Natural killer cell (primary cell): ENCODE measurements around the gene SLC6A4. TPM values are rescaled to one million over a fixed set of nuclear protein-coding genes. Genes with fewer than 3 reads are reported as not detected.
A peak's percentile ranks its signal among the peaks of the same experiment; 100 is the strongest.

Experiments used
- ATAC-seq, 3 donors: fragments of 150-1000 bp in 2 of 3; fragments of 200-7000 bp in 1 of 3; cut with Tn5 transposase; 1 replicate in 1 of 3; 2 replicates in 2 of 3; pipeline ENCODE4 v1.10.0; 2021; ENCODE audit warnings: mild to moderate bottlenecking in 2 of 3, moderate library complexity in 2 of 3
- DNase-seq, 2 donors: peaks; one replicate each; pipeline versions ENCODE4 v3.0.0 to v3.0.0-alpha.2; 2013 to 2021; ENCODE audit warnings: mixed read lengths in 1 of 2
- H3K27ac ChIP-seq: one replicate; pipeline ENCODE4 v1.5.1; 2013; ENCODE audit warnings: mild to moderate bottlenecking, low read length
- H3K27me3 ChIP-seq: one replicate; pipeline ENCODE4 v1.6.1; 2013; ENCODE audit warnings: low read length; ENCODE audit not compliant: control insufficient read depth, insufficient read depth
- H3K36me3 ChIP-seq: one replicate; pipeline ENCODE4 v1.6.1; 2013; ENCODE audit warnings: low read length; ENCODE audit not compliant: control insufficient read depth, insufficient read depth
- H3K4me1 ChIP-seq: one replicate; pipeline ENCODE4 v1.6.1; 2013; ENCODE audit warnings: low read length; ENCODE audit not compliant: control insufficient read depth, insufficient read depth
- H3K4me3 ChIP-seq: one replicate; pipeline ENCODE4 v1.5.1; 2013; ENCODE audit warnings: low read length
- H3K9me3 ChIP-seq: one replicate; pipeline ENCODE4 v1.6.1; 2013; ENCODE audit warnings: low read length; ENCODE audit not compliant: control insufficient read depth, insufficient read depth
- H3K27ac Mint-ChIP-seq, 2 donors: one replicate each; pipeline ENCODE4 v1.8.0; 2022; ENCODE audit warnings: mild to moderate bottlenecking in 2 of 2, mixed read lengths in 2 of 2, moderate library complexity in 1 of 2
- H3K27me3 Mint-ChIP-seq, 2 donors: one replicate each; pipeline ENCODE4 v1.8.0; 2022; ENCODE audit warnings: low read depth in 2 of 2, mixed read lengths in 2 of 2
- H3K36me3 Mint-ChIP-seq: one replicate; pipeline ENCODE4 v1.8.0; 2022; ENCODE audit warnings: mixed read lengths
- H3K4me1 Mint-ChIP-seq, 2 donors: one replicate each; pipeline ENCODE4 v1.8.0; 2022; ENCODE audit warnings: mixed read lengths in 2 of 2
- H3K4me3 Mint-ChIP-seq: one replicate; pipeline ENCODE4 v1.8.0; 2022; ENCODE audit warnings: mild to moderate bottlenecking, moderate library complexity, mixed read lengths
- H3K9me3 Mint-ChIP-seq, 2 donors: one replicate each; pipeline ENCODE4 v1.8.0; 2022; ENCODE audit warnings: mixed read lengths in 2 of 2
- WGBS: methylation state at CpG from one replicate; pipeline ENCODE4 v1.1.7; 2013; ENCODE audit warnings: missing lambda C conversion rate; ENCODE audit not compliant: insufficient coverage; 5-methylcytosine and 5-hydroxymethylcytosine counted together
- intact Hi-C: fragments of 100-400 bp; cut with micrococcal nuclease; formaldehyde crosslinking; loops from one replicate; pipeline ENCODE4 v1.14.2; 2022
- total RNA-seq, 4 donors: library from RNA; stranded (reverse); fragments of 120-200 nt in 1 of 4; gene quantifications; one replicate each; pipeline versions ENCODE4 v1.2.3 to v1.2.4, GENCODE V29; 2013 to 2022
- TF ChIP-seq, protein P1 (sequence below): fragments of 200-600 bp; IDR thresholded peaks from one replicate; pipeline ENCODE4 v1.8.0; 2022; ENCODE audit warnings: antibody characterized with exemption

SLC6A4 gene
- total RNA-seq, 3 donors from 2014 or later (not counting 1 experiment from before 2014, with no cell fraction given) = 0.43 to 3.5 (median 0.58) TPM

DNA sequence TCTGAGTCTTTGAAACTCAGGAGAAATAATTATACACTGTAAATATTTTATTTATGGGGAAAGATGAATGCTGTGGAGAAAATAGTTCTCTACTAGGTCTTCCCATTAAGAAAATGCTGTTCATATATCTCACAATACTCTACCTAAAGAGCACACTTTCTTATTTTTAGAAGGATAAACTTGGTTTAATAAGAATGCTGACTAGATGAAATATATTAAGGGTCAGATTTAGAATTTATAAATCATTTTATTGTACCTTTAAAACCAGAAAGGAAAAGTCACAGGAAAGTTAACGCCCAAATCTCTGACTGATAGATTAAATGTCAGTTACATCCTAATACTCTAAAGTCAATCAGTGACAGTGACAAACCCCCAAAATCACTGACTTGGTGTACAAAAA is 48.7 kb downstream of the SLC6A4 start:
- Mint-ChIP-seq H3K4me1 (no peaks in the 10 kb centered on the region), H3K9me3 (no peaks in the 10 kb centered on the region), H3K36me3 (peaks cover 21% of the 10 kb centered on the region), H3K4me3 (no peak overlapping the region), H3K27me3 (no peaks in the 10 kb centered on the region), H3K27ac (peak overlapping the region; percentile 44 to 53)
- TF ChIP-seq, protein P1, sequence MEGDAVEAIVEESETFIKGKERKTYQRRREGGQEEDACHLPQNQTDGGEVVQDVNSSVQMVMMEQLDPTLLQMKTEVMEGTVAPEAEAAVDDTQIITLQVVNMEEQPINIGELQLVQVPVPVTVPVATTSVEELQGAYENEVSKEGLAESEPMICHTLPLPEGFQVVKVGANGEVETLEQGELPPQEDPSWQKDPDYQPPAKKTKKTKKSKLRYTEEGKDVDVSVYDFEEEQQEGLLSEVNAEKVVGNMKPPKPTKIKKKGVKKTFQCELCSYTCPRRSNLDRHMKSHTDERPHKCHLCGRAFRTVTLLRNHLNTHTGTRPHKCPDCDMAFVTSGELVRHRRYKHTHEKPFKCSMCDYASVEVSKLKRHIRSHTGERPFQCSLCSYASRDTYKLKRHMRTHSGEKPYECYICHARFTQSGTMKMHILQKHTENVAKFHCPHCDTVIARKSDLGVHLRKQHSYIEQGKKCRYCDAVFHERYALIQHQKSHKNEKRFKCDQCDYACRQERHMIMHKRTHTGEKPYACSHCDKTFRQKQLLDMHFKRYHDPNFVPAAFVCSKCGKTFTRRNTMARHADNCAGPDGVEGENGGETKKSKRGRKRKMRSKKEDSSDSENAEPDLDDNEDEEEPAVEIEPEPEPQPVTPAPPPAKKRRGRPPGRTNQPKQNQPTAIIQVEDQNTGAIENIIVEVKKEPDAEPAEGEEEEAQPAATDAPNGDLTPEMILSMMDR = no peak
- Histone ChIP-seq H3K27me3 (no peaks in the 10 kb centered on the region), H3K4me1 (no peaks in the 10 kb centered on the region), H3K27ac (no peak overlapping the region), H3K36me3 (peaks cover 32% of the 10 kb centered on the region), H3K9me3 (no peaks in the 10 kb centered on the region), H3K4me3 (no peak overlapping the region)
- DNase-seq (no peak), ATAC-seq (no peak)
- intact Hi-C loops = no loop called here
- no CpG with 5 or more reads among the region's 1 CpG for WGBS

DNA sequence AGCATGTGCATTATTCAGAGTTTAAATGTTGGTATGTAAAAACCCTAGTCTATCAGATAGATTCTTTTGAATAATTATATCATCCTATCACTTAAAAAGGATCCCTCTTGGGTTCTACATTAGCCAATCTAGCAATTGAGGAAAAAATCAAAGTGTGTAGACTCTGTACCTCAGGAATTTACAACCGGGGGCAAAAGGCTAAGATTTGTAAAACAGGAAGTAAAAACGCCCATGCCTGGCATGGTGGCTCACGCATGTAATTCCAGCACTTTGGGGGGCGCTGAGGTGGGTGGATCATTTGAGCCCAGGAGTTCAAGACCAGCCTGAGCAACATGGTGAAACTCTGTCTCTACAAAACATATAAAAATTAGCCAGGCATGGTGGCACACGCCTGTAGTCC is 58.6 kb downstream of the SLC6A4 start:
- intact Hi-C loops = no loop called here
- TF ChIP-seq, protein P1 = no peak
- H3K27me3 Mint-ChIP-seq = no peaks in the 10 kb centered on the region
- no peak overlapping the region for H3K27ac Mint-ChIP-seq
- no peak for DNase-seq
- H3K9me3 ChIP-seq = no peaks in the 10 kb centered on the region
- no peak for ATAC-seq
- no peak overlapping the region for H3K4me3 Mint-ChIP-seq
- no peaks in the 10 kb centered on the region for H3K27me3 ChIP-seq
- no peak overlapping the region for H3K27ac ChIP-seq
- no peaks in the 10 kb centered on the region for H3K4me1 ChIP-seq
- H3K36me3 ChIP-seq = peaks cover 48% of the 10 kb centered on the region
- no peaks in the 10 kb centered on the region for H3K36me3 Mint-ChIP-seq
- WGBS = 88% methylated on average over 5 of the region's 5 CpGs
- no peaks in the 10 kb centered on the region for H3K9me3 Mint-ChIP-seq
- no peak overlapping the region for H3K4me3 ChIP-seq
- peaks cover 12 to 26% of the 10 kb centered on the region in 2 donors for H3K4me1 Mint-ChIP-seq

DNA sequence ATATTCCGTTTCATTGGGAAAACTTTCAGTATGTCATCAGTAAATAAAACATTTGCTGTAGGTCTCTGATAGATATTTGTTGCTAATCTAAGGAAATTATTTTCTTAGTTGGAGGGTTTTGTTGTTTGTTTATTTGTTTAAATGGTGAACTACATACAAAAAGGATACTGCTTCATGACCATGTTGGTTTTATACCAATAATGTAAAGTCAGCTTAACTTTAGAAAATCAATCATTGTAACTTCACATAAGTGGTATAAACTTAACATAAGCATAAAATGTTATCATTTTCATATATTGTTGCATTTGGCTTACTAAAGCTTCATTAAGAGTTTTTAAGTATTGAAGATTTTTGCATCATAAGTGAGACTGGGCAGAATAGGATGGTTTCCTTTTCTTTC is 60.9 kb downstream of the SLC6A4 start:
- Mint-ChIP-seq H3K27me3 (no peaks in the 10 kb centered on the region), H3K36me3 (no peaks in the 10 kb centered on the region), H3K9me3 (no peaks in the 10 kb centered on the region), H3K27ac (peak overlapping the region; percentile 10 to 61), H3K4me3 (peak overlapping the region; percentile 32), H3K4me1 (peaks cover 12 to 29% of the 10 kb centered on the region in 2 donors)
- WGBS = 89% methylated on average over 1 of the region's 1 CpG
- intact Hi-C loops = no loop called here
- H3K36me3 ChIP-seq = peaks cover 27% of the 10 kb centered on the region
- no peak for ATAC-seq
- TF ChIP-seq, protein P1 = no peak
- H3K4me3 ChIP-seq = no peak overlapping the region
- no peaks in the 10 kb centered on the region for H3K4me1 ChIP-seq
- DNase-seq = no peak
- H3K27ac ChIP-seq = no peak overlapping the region
- no peaks in the 10 kb centered on the region for H3K9me3 ChIP-seq
- H3K27me3 ChIP-seq = no peaks in the 10 kb centered on the region

DNA sequence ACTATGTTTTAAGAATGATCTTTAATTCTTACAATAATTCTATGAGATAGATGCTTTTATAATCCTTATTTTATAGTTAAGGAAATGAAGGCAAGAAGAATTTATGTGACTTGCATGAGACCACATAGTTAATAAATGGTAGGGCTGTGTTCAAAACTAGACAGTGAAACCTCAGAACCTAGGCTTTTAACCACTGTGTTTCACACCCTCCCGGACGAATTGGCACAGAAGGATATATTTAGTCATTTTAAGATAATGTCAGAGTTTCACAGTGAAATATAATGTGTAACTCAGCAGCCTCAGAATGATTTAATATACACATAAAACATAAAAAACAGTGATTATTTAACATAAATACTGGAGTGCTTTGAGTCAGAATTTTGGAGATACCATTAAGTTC is 61.8 kb downstream of the SLC6A4 start:
- DNase-seq = no peak
- H3K4me1 ChIP-seq = no peaks in the 10 kb centered on the region

More for the DNA sequence above, 61.8 kb downstream of the SLC6A4 start:
- no peaks in the 10 kb centered on the region for H3K36me3 Mint-ChIP-seq
- no peaks in the 10 kb centered on the region for H3K27me3 ChIP-seq
- TF ChIP-seq, protein P1 = no peak
- H3K4me3 ChIP-seq = no peak overlapping the region
- H3K36me3 ChIP-seq = peaks cover 22% of the 10 kb centered on the region
- H3K4me3 Mint-ChIP-seq = no peak overlapping the region
- peak; percentile 52 to 86 (median 71) for ATAC-seq
- intact Hi-C loops = no loop called here
- no peaks in the 10 kb centered on the region for H3K9me3 Mint-ChIP-seq
- peaks cover 17 to 34% of the 10 kb centered on the region in 2 donors for H3K4me1 Mint-ChIP-seq
- H3K27ac Mint-ChIP-seq = peak overlapping the region; percentile 10 to 61
- no peak overlapping the region for H3K27ac ChIP-seq
- H3K27me3 Mint-ChIP-seq = no peaks in the 10 kb centered on the region
- WGBS = 10% methylated on average over 2 of the region's 2 CpGs
- no peaks in the 10 kb centered on the region for H3K9me3 ChIP-seq
